ENCODE data around the gene IL36A.

The IL36A gene

DNA sequence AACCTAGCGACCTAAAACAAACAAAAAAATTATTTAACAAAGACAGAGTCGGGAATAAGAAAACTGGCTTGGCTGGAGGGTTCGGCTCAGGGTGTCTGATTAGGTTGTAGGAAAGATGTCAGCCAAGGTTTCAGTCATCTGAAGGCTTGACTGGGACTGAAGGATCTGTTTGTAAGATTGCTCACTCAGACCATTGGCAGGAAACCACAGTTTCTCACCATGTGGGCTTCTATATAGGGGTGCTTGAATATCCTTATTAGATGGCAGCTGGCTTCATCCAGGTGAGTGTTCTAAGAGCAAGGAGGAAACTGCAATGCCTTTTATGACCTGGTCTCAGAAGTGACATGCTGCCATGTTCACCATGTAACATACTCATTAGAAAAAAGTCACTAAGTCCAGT lies 48.4 kb downstream of the IL36A start:
- no peak for DNase-seq

GRCh38 chr2:113054066-113054465 lies 48.8 kb downstream of the IL36A start:
- no peak for DNase-seq

GRCh38 chr2:113056521-113056920 lies 51.3 kb downstream of the IL36A start:
- no peak for DNase-seq

DNA sequence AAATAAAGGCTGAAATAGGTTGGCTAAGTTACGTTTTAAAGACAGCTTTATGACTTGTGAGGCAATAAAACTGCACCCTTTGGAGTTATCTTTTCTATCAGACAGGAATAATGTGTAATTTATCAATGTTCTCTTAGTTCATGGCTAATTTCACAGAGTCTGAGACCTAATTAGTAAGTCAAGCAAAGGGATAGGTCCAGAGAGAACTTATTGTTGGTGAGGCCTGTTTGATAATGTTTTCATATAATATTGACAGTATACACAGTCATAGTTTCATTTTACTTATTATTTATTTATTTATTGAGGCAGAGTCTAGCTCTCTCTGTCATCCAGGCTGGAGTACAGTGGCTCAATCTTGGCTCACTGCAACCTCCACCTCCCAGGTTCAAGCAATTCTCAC lies 51.9 kb downstream of the IL36A start:
- DNase-seq, result no peak

Data from NCI-H187 treated with DMSO at 0.1 percent for 48 hours (cell line).